Osteocyte (in vitro differentiated cells): ENCODE data around the gene SAP25. TPM values are rescaled to one million over a fixed set of nuclear protein-coding genes. Genes with fewer than 3 reads are reported as not detected.

ENCODE experiments used
- DNase-seq: peaks from one replicate; pipeline ENCODE4 v3.0.0; 2021; ENCODE audit warnings: mixed read lengths; ENCODE audit not compliant: unreplicated experiment; ENCODE audit errors: extremely low spot score
- H3K27ac Mint-ChIP-seq: one replicate; pipeline ENCODE4 v1.8.0; 2021; ENCODE audit warnings: mild to moderate bottlenecking, mixed read lengths; ENCODE audit not compliant: unreplicated experiment
- H3K27me3 Mint-ChIP-seq: one replicate; pipeline ENCODE4 v1.8.0; 2021; ENCODE audit warnings: mixed read lengths; ENCODE audit not compliant: unreplicated experiment
- H3K36me3 Mint-ChIP-seq: one replicate; pipeline ENCODE4 v1.8.0; 2021; ENCODE audit warnings: mixed read lengths; ENCODE audit not compliant: unreplicated experiment
- H3K4me1 Mint-ChIP-seq: one replicate; pipeline ENCODE4 v1.8.0; 2021; ENCODE audit warnings: mixed read lengths; ENCODE audit not compliant: unreplicated experiment
- H3K4me3 Mint-ChIP-seq: one replicate; pipeline ENCODE4 v1.8.0; 2021; ENCODE audit warnings: mild to moderate bottlenecking, moderate library complexity, mixed read lengths; ENCODE audit not compliant: unreplicated experiment
- H3K9me3 Mint-ChIP-seq: one replicate; pipeline ENCODE4 v1.8.0; 2021; ENCODE audit warnings: mixed read lengths; ENCODE audit not compliant: unreplicated experiment
- CTCF ChIP-seq: fragments of 200-600 bp; sonication (generic); IDR thresholded peaks from 2 replicates; pipeline ENCODE4 v1.5.0; 2021; ENCODE audit warnings: antibody characterized with exemption, mild to moderate bottlenecking, moderate library complexity
- total RNA-seq: library from RNA; stranded (reverse); gene quantifications from 2 replicates; pipeline ENCODE4 v1.2.1, GENCODE V29; 2021

SAP25 gene
- total RNA-seq, 1 donor from 2014 or later = 1.5 TPM

GRCh38 chr7:100577507-100577906, 3.8 kb upstream of the SAP25 start:
- no peak for TF ChIP-seq CTCF
- peaks cover 4% of the 10 kb centered on the region for H3K4me1 Mint-ChIP-seq
- no peaks in the 10 kb centered on the region for H3K9me3 Mint-ChIP-seq
- no peaks in the 10 kb centered on the region for H3K27me3 Mint-ChIP-seq
- no peak for DNase-seq
- no peak overlapping the region for H3K27ac Mint-ChIP-seq
- H3K36me3 Mint-ChIP-seq = peaks cover 15% of the 10 kb centered on the region
- H3K4me3 Mint-ChIP-seq = no peak overlapping the region

- H3K27me3 Mint-ChIP-seq = no peaks in the 10 kb centered on the region
- no peaks in the 10 kb centered on the region for H3K9me3 Mint-ChIP-seq
- H3K4me1 Mint-ChIP-seq = peaks cover under 1% of the 10 kb centered on the region
- TF ChIP-seq CTCF = no peak
- no peak overlapping the region for H3K27ac Mint-ChIP-seq
- H3K36me3 Mint-ChIP-seq = peaks cover 15% of the 10 kb centered on the region
- DNase-seq = no peak
- no peak overlapping the region for H3K4me3 Mint-ChIP-seq
These were observed 3.4 kb upstream of the SAP25 start for GRCh38 chr7:100577103-100577502.

- H3K27ac Mint-ChIP-seq = no peak overlapping the region
- peaks cover 15% of the 10 kb centered on the region for H3K36me3 Mint-ChIP-seq
- DNase-seq = no peak
- no peak for TF ChIP-seq CTCF
- no peak overlapping the region for H3K4me3 Mint-ChIP-seq
- no peaks in the 10 kb centered on the region for H3K9me3 Mint-ChIP-seq
- H3K4me1 Mint-ChIP-seq = peaks cover 4% of the 10 kb centered on the region
- H3K27me3 Mint-ChIP-seq = no peaks in the 10 kb centered on the region
These were observed 2.8 kb upstream of the SAP25 start for GRCh38 chr7:100576384-100576993.

- no peaks in the 10 kb centered on the region for H3K27me3 Mint-ChIP-seq
- H3K27ac Mint-ChIP-seq = no peak overlapping the region
- TF ChIP-seq CTCF = no peak
- H3K4me3 Mint-ChIP-seq = no peak overlapping the region
- peaks cover 15% of the 10 kb centered on the region for H3K36me3 Mint-ChIP-seq
- H3K9me3 Mint-ChIP-seq = no peaks in the 10 kb centered on the region
- no peak for DNase-seq
- peaks cover 6% of the 10 kb centered on the region for H3K4me1 Mint-ChIP-seq
These were observed 2.2 kb upstream of the SAP25 start for GRCh38 chr7:100575746-100576383.

- DNase-seq = no peak
- Mint-ChIP-seq H3K4me1 (peaks cover 8% of the 10 kb centered on the region), H3K4me3 (no peak overlapping the region), H3K9me3 (no peaks in the 10 kb centered on the region), H3K27me3 (no peaks in the 10 kb centered on the region), H3K36me3 (peaks cover 15% of the 10 kb centered on the region), H3K27ac (no peak overlapping the region)
- TF ChIP-seq CTCF = no peak
These were observed 1.5 kb upstream of the SAP25 start for GRCh38 chr7:100575206-100575631.
